ENCODE measurements around the gene ESF1.

DNA sequence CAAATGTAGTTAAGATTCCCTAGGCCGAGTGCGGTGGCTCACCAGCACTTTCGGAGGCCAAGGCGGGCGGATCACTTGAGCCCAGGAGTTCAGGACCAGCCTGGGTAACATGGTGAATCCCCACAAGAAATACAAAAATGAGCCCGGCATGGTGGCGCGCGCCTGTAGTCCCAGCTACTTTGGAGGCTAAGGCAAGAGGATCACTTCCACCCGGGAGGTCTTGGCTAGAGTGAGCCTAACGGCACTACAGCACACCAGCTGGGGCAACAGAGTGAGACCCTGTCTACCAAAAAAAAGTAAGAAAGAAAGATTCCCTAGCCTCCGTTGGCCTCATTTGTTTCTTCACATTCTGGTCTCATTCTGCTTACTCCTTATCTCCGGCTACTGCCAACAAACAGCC, 1.2 kb downstream of the ESF1 start:
- TF ChIP-seq, protein P1, sequence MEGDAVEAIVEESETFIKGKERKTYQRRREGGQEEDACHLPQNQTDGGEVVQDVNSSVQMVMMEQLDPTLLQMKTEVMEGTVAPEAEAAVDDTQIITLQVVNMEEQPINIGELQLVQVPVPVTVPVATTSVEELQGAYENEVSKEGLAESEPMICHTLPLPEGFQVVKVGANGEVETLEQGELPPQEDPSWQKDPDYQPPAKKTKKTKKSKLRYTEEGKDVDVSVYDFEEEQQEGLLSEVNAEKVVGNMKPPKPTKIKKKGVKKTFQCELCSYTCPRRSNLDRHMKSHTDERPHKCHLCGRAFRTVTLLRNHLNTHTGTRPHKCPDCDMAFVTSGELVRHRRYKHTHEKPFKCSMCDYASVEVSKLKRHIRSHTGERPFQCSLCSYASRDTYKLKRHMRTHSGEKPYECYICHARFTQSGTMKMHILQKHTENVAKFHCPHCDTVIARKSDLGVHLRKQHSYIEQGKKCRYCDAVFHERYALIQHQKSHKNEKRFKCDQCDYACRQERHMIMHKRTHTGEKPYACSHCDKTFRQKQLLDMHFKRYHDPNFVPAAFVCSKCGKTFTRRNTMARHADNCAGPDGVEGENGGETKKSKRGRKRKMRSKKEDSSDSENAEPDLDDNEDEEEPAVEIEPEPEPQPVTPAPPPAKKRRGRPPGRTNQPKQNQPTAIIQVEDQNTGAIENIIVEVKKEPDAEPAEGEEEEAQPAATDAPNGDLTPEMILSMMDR (IDR thresholded peaks at IDR 0.05): no peak
- TF ChIP-seq EP300 (IDR thresholded peaks at IDR 0.05) (no peak), POLR2A (IDR thresholded peaks at IDR 0.05) (no peak)
